Right atrium auricular region (tissue), 2 donors: Measurements from ENCODE around the gene CDK5. TPM values are rescaled to one million over a fixed set of nuclear protein-coding genes. Genes with fewer than 3 reads are reported as not detected.

ENCODE experiments used
- DNase-seq: peaks from one replicate; pipeline ENCODE4 v3.0.0-alpha.2; 2019; ENCODE audit warnings: low spot score
- H3K27ac ChIP-seq, 2 donors: fragments of 200-600 bp; sonication (generic); 1 replicate in 1 of 2; 2 replicates in 1 of 2; pipeline ENCODE4 v1.5.1; 2016 to 2019
- H3K27me3 ChIP-seq, 2 donors: fragments of 200-600 bp; sonication (generic); one replicate each; pipeline versions ENCODE4 v1.5.1 to v1.6.0; 2017 to 2019
- H3K36me3 ChIP-seq: fragments of 200-600 bp; sonication (generic); one replicate; pipeline ENCODE4 v1.5.1; 2016
- H3K4me1 ChIP-seq, 2 donors: fragments of 200-600 bp; sonication (generic); one replicate each; pipeline versions ENCODE4 v1.5.1 to v1.6.0; 2017 to 2019
- H3K4me3 ChIP-seq, 2 donors: fragments of 200-600 bp; sonication (generic); 1 replicate in 1 of 2; 2 replicates in 1 of 2; pipeline ENCODE4 v1.5.1; 2017 to 2019; ENCODE audit warnings: mild to moderate bottlenecking in 1 of 2, moderate library complexity in 1 of 2
- H3K9me3 ChIP-seq, 2 donors: fragments of 200-600 bp; sonication (generic); one replicate each; pipeline ENCODE4 v1.5.1; 2019
- CTCF ChIP-seq, 2 donors: fragments of 200-600 bp; sonication (generic); IDR thresholded peaks; one replicate each; pipeline ENCODE4 v1.5.1; 2019; ENCODE audit warnings: antibody characterized with exemption in 2 of 2
- total RNA-seq, 2 donors: library from RNA; depleted of rRNA; stranded (reverse); fragments of >200 nt; gene quantifications; one replicate each; pipeline ENCODE4 v1.1.0, GENCODE V29; 2016

Gene CDK5
- total RNA-seq, 2 donors from 2014 or later, result 4.4 to 4.9 TPM

GRCh38 chr7:151008511-151009323 is 49.0 kb downstream of the CDK5 start:
- Histone ChIP-seq H3K4me3 (peak overlapping the region in 1 of 2 donors; percentile 30), H3K4me1 (peaks cover 0 to 48% of the 10 kb centered on the region in 2 donors), H3K36me3 (no peaks in the 10 kb centered on the region), H3K9me3 (no peaks in the 10 kb centered on the region), H3K27ac (peak overlapping the region in 1 of 2 donors; percentile 14), H3K27me3 (no peaks in the 10 kb centered on the region)
- peak; percentile 85 to 88 for TF ChIP-seq CTCF (IDR thresholded peaks at IDR 0.05)
- peak; percentile 73 for DNase-seq

GRCh38 chr7:151008143-151008510 is 49.6 kb downstream of the CDK5 start:
- DNase-seq, result no peak
- Histone ChIP-seq H3K36me3 (no peaks in the 10 kb centered on the region), H3K27ac (peak overlapping the region in 1 of 2 donors; percentile 14), H3K27me3 (no peaks in the 10 kb centered on the region), H3K9me3 (no peaks in the 10 kb centered on the region), H3K4me1 (peaks cover 0 to 43% of the 10 kb centered on the region in 2 donors), H3K4me3 (peak overlapping the region in 1 of 2 donors; percentile 30)
- no peak for TF ChIP-seq CTCF (IDR thresholded peaks at IDR 0.05)

GRCh38 chr7:151007469-151007898 is 50.2 kb downstream of the CDK5 start:
- no peak overlapping the region for H3K27ac ChIP-seq

GRCh38 chr7:151006590-151007300 is 51.0 kb downstream of the CDK5 start:
- no peaks in the 10 kb centered on the region for H3K27me3 ChIP-seq
- H3K36me3 ChIP-seq, result no peaks in the 10 kb centered on the region
- H3K9me3 ChIP-seq, result no peaks in the 10 kb centered on the region
- H3K27ac ChIP-seq, result no peak overlapping the region
- no peak overlapping the region for H3K4me3 ChIP-seq
- DNase-seq, result no peak
- TF ChIP-seq CTCF (IDR thresholded peaks at IDR 0.05), result no peak
- H3K4me1 ChIP-seq, result peaks cover 0 to 37% of the 10 kb centered on the region in 2 donors

More at GRCh38 chr7:151007469-151007898, 50.2 kb downstream of the CDK5 start:
- TF ChIP-seq CTCF (IDR thresholded peaks at IDR 0.05), result no peak
- H3K36me3 ChIP-seq, result no peaks in the 10 kb centered on the region
- no peak for DNase-seq
- H3K4me1 ChIP-seq, result peaks cover 0 to 37% of the 10 kb centered on the region in 2 donors
- no peaks in the 10 kb centered on the region for H3K27me3 ChIP-seq
- H3K9me3 ChIP-seq, result no peaks in the 10 kb centered on the region
- no peak overlapping the region for H3K4me3 ChIP-seq

DNA sequence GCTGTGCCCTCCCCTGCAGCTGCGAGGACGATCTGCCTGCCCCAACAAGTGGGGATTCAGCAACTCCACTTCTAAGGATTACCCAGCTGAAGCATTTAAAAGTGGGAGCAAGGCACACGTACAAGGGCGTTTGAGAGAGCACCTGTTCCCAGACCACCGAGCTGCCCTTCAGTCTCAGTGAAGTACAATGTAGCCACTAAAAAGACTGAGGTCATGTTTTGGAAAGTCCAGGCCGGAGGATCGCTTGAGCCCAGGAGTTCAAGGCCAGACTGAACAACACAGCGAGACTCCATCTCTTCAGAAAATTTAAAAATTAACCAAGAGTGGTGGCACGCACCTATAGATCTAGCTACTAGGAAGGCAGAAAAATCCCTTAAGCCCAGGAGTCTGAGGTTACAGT is 52.1 kb downstream of the CDK5 start:
- Histone ChIP-seq H3K9me3 (no peaks in the 10 kb centered on the region), H3K4me3 (no peak overlapping the region), H3K27ac (no peak overlapping the region), H3K36me3 (no peaks in the 10 kb centered on the region), H3K27me3 (no peaks in the 10 kb centered on the region), H3K4me1 (peaks cover 0 to 31% of the 10 kb centered on the region in 2 donors)
- no peak for TF ChIP-seq CTCF (IDR thresholded peaks at IDR 0.05)
- no peak for DNase-seq

Other genes starting within 250 kb of the CDK5 start
- gene AOC1, start 205.4 kb downstream of the CDK5 start, total RNA-seq, result not detected
- gene KCNH2, start 79.6 kb downstream of the CDK5 start, total RNA-seq, result 100 to 1,000 TPM; 119 to 128 TPM
- 10 to 100 TPM; 14.5 to 78.6 TPM for gene NOS3, start 66.9 kb downstream of the CDK5 start, total RNA-seq
- gene ATG9B, start 33.4 kb downstream of the CDK5 start, total RNA-seq, result not detected
- 10 to 100 TPM; 11.9 to 20.6 TPM for gene ABCB8, start 29.4 kb downstream of the CDK5 start, total RNA-seq
- 1 to 10 TPM; 1.1 to 1.2 TPM for gene ASIC3, start 9.4 kb downstream of the CDK5 start, total RNA-seq
- gene SLC4A2, start 1.7 kb upstream of the CDK5 start, total RNA-seq, result 100 to 1,000 TPM in 1 of 2 donors, 10 to 100 TPM in 1; 55.3 to 114 TPM
- gene FASTK, start 22.9 kb upstream of the CDK5 start, total RNA-seq, result 10 to 100 TPM; 85.9 to 96.4 TPM
- 10 to 100 TPM; 28.0 to 53.6 TPM for gene TMUB1, start 25.6 kb upstream of the CDK5 start, total RNA-seq
- 10 to 100 TPM; 29.8 to 42.1 TPM for gene AGAP3, start 28.6 kb upstream of the CDK5 start, total RNA-seq
- not detected for gene GBX1, start 109.8 kb upstream of the CDK5 start, total RNA-seq
- 10 to 100 TPM in 1 of 2 donors, 1 to 10 TPM in 1; 4.0 to 11.6 TPM for gene ASB10, start 129.4 kb upstream of the CDK5 start, total RNA-seq
- gene H2BK1, start 152.6 kb upstream of the CDK5 start, total RNA-seq, result not detected
- 10 to 100 TPM; 29.7 to 38.6 TPM for gene ABCF2, start 169.3 kb upstream of the CDK5 start, total RNA-seq
- 10 to 100 TPM; 24.7 to 38.1 TPM for gene CHPF2, start 174.6 kb upstream of the CDK5 start, total RNA-seq
- gene SMARCD3, start 190.8 kb upstream of the CDK5 start, total RNA-seq, result 100 to 1,000 TPM in 1 of 2 donors, 10 to 100 TPM in 1; 81.5 to 125 TPM